Activated CD4-positive, alpha-beta T cell treated with anti-CD3 and anti-CD28 coated beads, Interleukin-10, Interleukin-2, amounts not matched to agents 100 ng/mL and 50 ng/mL, durations not matched to agents 16 hours and 8 hours (primary cell): ENCODE data around the gene PRKAG2.

ENCODE experiments used
- DNase-seq: peaks from one replicate; pipeline ENCODE4 v3.0.0-alpha.2; 2020

The PRKAG2 gene

DNA sequence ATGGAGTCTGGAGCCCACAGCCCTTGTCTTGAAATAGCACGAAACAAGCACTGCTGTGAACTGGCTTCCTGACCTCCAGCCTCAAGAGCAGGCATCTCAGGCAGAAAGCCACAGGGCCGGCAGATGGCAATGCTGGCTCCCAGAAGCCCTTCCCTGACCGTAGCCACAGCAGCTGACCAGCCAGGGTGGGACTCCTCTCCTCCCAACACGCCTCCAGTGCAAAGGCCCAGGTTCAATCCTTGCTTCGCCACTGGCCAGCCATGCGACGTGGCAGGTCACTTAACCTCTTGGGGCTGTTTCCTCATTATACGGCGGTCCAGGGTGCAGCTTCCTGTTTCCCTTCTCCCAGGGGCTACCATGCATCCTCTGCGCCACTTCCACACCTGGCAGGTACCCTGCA lies 12.8 kb downstream of the PRKAG2 start:
- no peak for DNase-seq

DNA sequence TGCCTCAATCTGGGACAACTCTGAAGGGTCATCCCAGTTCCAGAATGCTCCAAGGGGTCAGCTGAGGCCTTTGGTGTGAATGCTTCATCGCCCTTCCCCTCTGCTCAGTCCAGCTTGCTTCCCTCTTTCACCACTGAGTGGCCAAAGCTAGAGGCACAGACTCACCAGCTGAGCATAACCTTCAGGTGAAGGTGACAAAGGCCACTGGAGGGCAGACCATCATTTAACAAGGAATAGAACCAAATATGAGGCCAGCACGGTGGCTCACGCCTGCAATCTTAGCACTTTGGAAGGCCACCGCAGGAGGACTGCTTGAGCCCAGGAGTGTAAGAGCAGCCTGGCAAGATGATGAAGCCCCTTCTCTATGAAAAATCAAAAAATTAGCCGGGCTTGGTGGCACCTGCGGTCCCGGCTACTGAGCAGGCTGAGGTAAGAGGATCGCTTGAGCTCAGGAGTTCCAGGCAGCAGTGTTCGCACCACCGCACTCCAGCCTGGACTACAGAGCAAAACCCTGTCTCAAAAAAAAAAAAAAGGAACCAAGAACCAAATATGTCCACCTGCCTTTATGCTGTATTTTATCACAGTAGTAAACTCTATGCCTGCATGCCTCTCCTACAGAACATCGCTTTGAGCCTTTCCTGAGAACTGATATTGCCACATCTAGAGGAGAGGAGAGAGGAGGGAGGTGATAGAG lies 13.4 kb downstream of the PRKAG2 start:
- DNase-seq = no peak

DNA sequence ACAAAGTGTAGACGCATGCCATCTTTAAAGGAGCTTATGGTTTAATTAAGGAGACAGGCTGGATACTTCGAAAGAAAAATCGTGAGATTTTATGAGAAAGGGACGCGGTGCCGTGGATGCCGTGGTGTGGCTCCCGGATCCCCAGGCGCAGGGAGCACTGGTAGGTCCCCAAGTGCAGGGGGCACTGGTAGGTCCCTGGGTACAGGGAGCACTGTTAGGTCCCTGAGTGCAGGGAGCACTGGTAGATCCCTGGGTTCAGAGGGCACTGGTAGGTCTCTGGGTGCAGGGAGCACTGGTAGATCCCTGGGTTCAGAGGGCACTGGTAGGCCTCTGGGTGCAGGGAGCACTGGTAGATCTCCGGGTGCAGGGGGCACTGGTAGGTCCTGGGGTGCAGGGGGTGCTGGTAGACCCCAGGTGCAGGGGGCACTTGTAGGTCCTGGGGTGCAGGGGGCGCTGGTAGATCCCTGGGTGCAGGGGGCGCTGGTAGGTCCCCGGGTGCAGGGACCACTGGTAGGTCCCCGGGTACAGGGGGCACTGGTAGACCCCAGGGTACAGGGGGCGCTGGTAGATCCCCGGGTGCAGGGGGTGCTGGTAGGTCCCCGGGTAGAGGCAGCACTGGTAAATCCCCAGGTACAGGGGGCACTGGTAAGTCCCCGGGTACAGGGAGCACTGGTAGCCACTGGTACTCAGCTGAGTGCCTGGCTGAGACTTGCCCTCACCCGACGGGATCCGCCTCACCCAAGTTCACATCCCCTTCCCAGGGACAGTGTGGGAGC lies 14.1 kb downstream of the PRKAG2 start:
- DNase-seq = no peak

DNA sequence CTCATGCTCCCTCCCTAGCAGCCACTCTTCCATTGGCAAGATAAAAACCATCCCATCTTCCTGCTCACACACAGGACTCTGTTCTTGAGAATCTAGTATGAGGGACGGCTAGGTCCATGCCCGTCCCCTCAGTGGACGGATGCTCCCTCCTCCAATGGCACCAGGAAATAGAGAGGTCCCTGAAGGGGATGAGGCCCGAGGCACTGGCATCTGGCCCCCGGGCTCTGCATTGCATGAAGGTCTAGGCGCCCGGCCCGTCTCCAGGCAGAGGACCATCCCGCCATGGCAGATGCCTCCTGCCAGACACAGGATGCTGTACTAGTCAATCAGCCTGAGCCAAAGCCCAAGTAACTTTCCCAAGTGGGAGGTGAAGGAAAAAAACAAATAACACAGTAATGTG lies 15.0 kb downstream of the PRKAG2 start:
- DNase-seq = no peak

DNA sequence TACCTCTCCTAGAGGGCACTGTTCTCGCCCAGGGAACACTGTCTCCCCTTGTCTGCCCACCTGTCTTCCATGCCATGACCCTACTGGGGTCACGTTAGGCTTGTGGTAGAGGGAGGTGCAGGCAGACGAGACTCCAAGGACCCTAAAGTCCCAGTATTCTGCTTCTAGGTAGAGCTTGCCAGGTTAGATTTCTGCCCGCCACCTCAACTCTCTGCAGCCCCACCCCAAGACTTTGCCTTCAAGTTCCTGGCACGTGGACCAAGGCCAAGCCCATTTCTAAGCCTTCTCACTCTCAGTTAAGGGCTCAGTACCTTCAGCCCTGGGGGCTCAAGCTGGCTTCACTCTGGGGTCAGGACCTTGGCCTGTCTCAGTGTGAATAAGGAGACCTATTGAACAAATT lies 16.1 kb downstream of the PRKAG2 start:
- no peak for DNase-seq

DNA sequence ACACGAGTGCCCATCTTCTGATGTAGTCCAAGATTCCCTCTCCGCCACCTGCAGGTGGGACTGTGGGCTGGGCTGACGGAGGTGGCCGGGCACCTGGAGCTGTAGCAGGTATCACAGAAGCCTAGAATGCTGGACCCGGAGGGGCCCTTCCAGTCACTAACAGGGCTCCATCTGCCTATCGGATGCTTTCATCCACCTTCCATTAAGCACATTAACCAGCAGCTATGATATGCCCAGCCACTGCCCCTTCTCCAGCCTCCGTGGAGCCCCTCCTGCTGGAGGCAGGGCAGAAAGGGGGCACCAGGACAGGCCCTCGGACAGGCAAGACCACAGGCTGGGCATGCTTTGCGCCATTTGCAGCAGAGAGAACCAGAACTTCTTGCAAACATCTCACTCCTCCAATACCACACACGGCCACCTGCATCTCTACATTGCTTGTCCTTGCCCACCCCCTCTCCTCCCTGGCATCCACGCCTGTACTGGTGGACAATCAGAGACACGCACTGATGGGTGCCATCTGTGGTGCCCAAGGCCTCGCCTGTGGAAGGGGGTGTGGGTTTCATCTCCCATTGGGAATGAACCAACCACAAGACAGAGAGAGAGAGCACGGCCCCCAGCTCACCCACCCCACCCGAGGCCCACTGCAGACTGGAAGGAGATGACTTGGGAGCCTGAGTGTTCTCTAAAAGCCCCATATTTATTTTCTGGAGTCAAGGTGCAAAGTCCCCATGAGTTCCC lies 16.8 kb downstream of the PRKAG2 start:
- no peak for DNase-seq

DNA sequence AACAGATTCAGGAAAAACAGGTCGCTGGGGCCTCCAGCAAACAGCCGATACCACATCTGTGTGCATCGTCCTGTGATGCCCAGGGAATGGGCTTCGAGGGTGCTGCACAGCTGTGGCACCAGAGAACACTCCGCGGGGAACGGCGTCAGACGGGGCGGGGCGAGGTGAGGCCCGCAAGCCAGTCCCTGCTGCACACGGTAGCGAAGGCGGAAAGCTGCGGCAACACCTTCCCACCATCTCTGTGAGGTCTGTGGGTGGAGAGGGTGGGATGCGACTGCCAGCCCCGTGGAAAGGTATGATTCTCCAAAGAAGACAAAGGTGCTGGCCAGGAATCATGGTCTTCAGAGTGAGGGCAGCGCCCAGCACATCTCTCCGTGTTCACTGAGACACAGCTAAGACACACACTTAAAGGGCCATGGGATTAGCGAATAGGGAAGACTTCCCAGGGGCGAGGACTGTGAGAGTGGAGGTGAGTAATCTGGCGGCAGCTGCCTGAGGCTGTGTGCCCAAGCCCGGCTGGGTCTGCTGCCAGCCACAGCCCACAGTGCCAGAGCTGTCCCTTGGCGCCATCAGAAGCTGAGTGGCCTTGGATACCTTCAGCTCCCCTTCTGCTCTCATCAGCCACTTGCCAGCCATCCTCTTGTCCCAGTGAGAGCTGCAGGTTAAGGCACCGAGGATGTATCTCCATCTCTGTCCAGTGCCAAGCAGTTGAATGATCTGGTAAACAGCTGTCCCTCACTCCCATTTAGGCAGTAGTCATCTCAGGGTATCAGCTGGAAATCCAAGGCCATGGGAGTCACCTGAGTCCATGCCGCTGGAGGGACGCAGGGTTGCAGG lies 17.6 kb downstream of the PRKAG2 start:
- DNase-seq = no peak

DNA sequence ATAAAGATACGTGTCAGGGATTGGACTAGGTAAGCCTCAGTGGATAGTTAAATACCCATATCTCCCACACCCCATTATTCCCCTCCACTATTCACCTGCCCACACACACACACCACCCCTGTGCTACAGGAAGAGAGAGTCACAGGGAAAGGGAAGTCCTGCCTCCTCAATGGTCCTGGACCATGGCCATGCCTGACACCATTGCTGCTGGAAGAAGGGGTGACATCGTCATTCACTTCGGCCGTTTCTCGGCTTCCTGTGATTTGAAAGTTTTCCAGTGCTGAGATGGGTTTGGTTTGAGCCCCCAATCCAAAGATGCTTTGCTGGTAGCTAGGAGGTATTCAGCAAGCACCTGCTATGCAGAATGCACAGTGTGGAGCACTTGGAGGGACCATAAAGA lies 18.5 kb downstream of the PRKAG2 start:
- no peak for DNase-seq

DNA sequence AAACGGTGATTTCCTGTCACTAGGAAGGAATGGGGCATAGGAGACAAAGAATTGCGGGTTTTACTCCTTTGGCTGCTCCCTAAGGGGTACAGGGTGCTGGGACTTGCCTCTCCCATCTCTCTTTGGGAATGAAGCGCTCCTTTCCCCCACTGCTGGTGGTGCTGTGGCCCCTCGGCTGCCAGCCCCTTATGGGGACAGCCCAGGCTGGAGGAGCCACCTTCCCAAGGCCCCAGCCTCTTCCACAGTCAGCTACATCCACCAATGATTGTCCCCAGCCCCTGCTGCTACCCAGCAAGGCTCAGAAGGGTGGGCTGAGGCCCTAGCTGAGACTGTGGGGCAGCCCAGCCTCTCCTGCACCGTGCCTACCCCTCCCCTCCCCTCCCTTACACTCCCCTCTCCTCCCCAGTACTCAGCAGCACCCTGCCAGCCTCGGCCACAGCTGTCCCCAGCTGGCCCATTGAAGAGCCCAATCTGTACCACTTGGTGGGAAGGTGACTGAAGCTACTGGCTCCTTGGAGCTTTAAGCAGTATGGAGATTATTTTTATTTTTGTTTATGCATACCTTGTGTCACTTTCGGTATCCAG lies 19.0 kb downstream of the PRKAG2 start:
- DNase-seq = no peak

DNA sequence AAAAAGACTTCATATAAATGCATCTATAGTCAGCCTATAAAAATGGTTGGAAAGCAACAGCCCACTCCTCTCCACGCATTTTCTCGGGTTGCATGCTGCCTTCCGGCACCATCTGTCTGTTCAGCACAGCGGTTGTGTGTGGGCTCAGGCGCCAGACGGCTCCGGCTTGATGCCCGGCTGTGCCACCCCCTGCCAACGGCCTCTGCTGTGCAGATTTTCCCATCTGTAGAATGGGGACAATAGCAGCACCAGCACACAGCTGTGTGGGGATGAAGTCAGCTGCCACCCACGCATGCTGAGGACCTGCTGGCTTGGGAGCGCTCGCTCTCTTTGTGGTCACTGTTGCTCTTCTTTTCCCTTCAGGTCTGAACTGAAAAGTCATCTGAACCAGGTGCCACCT lies 19.5 kb downstream of the PRKAG2 start:
- DNase-seq = no peak

DNA sequence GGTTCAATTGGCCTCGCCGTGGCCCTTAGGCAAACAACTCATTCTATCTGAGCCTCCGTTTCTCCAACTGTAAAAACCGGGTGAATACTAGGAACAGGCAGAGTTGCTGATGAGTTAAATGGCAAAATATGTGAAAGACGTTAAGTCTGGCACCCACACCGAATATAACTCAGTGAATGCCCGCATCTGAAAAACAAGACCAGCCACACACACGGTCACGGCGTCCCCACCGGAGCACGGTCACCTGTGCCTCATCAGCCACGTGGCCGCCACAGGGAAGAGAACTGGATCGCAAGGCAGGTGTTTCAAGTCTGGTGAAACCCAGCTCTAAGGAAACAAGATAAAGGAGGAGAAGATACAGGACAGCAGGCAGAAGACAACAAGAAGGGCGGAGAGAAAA lies 20.4 kb downstream of the PRKAG2 start:
- DNase-seq = no peak

DNA sequence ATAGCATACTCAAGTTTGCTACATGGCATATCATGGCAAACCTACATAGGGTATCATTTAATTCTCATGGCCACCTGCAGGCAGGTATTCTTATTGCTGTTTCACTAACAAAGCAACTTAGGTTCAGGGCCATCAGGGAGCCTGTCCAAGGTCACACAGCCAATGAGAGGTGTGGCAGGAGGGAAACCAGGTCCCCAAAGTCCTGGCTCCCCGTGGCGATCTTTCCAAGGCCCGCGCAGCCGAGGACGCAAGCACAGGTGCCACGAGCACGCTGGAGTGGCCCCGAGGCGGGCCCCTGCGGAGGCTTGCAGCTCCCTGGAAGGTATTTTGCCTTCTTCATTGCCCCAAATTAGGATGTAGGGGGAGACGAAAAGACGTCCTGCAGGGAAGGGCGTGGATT lies 20.8 kb downstream of the PRKAG2 start:
- no peak for DNase-seq

DNA sequence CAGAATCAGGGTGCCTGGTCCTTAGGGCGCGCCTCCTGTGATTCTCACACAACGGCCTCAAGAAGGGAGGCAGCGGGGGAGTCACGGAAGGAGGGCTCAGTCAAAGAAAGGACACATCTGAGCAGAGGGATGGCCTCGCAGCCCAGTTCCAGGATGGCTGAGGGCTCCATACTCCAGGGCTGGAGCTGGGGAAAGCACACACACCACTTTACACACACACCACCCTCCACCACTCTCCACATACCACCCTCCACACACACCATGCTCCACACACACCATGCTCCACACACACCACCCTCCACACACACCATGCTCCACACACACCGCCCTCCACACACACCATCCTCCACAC lies 22.2 kb downstream of the PRKAG2 start:
- DNase-seq = no peak

DNA sequence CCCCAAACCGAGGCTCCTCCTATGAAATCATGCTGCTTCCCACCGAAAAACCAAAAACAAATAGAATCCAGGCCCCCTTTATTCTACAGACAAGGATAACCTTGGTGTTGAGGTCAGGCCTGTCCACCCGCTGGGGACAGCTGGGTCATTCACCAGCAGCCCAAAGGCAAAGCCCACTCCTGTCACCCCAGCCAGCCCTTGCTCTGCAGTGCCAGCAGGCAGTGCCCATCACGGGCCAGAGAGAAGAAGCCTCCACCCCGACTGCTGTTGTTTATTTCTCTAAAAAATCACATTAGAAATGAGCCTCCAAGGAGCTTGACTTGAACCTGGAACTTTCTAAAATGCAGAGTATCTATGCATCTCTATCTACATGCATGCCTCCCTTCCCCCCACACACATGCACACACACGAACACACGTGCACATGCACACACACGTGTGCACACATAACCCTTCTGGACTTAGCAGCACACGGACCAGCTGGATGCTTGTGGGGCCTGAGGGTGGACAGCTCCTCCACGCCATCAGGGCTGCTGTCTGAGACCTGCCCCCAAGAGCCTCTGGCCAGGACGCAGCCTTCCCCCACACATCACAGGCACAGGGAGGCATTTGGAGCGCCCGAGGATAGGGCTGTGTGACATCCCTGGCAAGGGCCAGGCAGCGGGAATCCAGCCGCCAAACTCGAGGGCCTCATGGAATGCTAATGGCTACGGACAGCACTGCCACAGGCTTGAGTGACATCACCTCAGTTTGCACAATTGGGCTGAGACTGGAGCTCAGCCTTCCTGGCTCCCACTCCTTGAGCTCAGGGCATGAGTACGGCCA lies 22.8 kb downstream of the PRKAG2 start:
- DNase-seq = no peak

DNA sequence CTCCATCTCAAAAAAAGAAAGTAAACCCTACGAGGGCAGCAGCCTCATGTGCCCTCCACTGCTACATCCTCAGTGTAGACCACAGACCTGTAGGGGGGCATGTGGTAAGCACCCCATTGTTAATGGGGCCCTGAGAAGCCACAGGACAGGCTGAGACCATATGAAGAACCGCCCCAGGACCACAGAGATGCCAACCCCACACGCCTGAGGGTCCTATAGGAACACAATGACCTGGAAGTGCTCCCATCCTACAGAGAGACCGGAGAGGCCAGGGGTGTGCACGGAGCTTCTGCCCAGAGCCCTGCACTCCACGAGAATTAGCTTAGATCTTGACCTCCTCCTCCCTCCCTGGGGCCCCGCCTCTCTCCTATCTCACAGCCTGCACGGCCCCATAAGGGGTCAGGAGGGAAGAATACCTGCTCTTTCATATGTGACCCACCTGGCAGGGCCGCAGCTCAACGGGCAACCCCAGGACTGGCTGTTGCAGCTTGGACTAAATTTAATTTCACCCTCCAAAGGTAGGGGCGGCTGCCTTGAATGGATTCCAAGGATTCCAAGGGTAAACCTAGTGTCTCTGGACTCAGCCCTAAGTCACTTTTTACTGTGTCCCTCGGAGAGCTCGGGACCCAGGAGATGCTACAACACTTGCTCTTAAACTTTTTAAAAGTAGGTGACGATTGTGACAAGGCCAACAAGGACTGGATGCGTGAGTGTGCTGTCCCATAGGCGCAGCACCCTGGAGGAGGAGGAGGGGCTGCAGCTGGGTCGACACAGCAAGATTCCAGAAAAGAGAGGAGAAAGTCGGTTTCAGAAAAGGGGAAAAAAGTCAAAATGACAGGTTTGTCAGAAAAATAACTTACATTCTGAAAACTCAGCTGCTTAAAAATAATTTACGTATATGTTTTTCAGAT lies 24.2 kb downstream of the PRKAG2 start:
- no peak for DNase-seq

DNA sequence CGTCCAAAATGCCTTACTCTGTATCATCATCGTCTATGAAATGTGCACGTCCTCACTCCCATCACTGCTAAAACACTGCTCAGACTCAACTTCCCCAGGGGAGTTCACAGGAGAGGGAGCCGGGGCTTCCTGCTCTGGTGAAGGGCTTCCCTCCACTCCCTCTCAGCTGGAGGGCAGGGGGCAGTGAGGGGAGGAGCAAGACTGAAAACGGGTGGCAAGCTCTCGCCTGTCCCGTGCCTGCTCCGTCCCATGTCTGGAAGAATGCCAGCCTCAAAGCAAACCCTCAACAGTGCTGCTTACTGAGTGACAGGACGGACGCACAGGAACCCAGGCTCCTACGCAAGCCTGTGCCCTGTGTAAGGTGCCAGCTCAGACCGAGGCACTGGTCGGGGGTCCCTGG lies 25.1 kb downstream of the PRKAG2 start:
- DNase-seq = no peak

DNA sequence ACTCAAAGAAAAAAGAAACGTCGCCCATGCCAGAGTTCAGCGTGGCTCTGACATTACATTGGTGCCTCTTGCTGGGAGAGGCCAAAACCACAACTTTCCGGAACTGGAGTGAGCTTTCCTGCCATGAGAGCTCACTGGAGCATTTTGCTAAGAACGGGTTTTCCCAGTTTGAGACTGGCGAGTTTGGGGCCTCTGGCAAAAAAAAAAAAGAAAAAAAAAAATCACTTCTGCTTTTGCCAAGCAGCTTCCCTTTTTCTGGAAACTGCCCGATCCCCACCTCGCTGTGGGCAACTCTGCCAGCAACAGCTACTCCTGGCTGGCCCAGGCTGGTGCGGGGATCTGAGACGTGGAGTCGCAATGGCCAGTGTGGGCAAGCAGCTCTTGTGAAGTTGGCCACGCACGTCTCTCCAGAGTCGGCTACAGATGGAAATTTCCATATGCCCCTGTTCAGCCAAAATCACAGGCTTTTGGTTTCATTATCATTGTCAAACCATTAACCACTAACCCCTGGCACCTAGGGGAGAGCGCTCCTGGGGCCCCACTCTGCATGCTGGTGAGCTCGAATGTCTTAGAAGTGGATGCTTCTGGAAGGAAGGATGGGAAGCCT lies 25.7 kb downstream of the PRKAG2 start:
- DNase-seq = peak; percentile 58

DNA sequence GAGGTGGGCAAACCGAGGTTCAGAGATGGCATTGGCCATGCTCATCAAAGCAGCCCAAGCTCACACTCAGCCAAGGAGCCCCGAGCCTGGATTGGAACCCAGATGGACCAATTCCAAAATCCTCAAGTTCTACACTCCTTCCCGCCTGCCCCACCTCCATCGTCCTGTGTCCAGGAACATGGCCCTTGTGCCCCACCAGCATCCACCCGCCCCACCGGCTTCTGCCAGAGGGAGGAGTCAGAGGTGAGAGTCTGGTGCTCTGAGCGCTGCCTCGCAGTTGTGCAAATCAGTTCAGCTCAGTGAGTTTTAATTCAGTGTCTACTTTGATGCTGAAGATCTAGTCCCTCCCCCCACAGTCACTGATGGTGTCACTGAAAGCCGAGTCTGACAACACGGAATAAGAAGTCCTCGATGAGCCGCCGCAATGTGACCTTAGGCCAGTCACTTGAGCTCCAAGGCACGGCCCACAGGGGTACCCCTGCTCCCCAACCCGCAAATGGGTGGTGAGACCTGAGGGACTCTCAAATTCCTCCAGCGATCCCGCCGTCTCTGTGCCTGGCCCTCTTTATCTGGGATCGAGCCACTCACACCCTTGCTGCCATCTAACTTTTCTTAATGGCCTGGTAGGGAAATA lies 26.3 kb downstream of the PRKAG2 start:
- DNase-seq = no peak

DNA sequence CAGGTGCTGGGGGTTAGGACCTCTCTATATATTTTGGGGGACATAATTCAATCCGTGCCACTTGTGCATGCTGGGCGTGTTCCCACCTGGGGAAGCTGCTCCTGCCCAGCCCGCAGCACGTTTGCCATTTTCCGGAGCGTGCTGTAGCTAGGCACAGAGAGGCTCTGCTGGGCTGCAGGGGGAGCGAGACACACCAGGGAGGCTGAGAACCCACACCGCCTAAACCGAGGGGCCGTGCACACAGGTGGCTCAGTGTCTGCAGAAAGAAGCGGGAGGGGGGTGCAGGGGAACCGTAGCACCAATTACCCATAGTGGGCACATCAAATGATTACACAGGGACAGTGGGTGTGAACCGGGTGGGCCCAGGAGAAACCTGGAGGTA lies 27.0 kb downstream of the PRKAG2 start:
- no peak for DNase-seq
